H1 (cell line): ENCODE results near the gene PSKH1. TPM values are rescaled to one million over a fixed set of nuclear protein-coding genes. Genes with fewer than 3 reads are reported as not detected.

Source experiments
- CBX8 ChIP-seq: fragments of 300-800, 300-1000 bp; sonication (generic); IDR thresholded peaks from 2 replicates; pipeline ENCODE4 v1.7.1; 2016; ENCODE audit warnings: low read depth, low read length, borderline replicate concordance
- CEBPB ChIP-seq: IDR thresholded peaks from 2 replicates; pipeline ENCODE4 v1.6.1; 2012; ENCODE audit warnings: low read depth, low read length
- CHD1 ChIP-seq: IDR thresholded peaks from 2 replicates; pipeline ENCODE4 v1.6.1; 2012; ENCODE audit warnings: low read depth, low read length, improper control_type of control experiment
- CREB1 ChIP-seq: IDR thresholded peaks from 2 replicates; pipeline ENCODE4 v1.6.1; 2012; ENCODE audit warnings: inconsistent platforms
- EGR1 ChIP-seq: IDR thresholded peaks from 2 replicates; pipeline ENCODE4 v1.6.1; 2011; ENCODE audit warnings: low read depth, low read length, borderline replicate concordance
- FOSL1 ChIP-seq: IDR thresholded peaks from 2 replicates; pipeline ENCODE4 v1.6.1; 2011; ENCODE audit warnings: mild to moderate bottlenecking, low read depth, low read length, moderate library complexity; ENCODE audit not compliant: insufficient read depth
- HDAC6 ChIP-seq: IDR thresholded peaks from one replicate; pipeline ENCODE4 v1.7.1; 2012; ENCODE audit warnings: low read depth, mild to moderate bottlenecking, inconsistent platforms, low read length, moderate library complexity
- RFX5 ChIP-seq: IDR thresholded peaks from 2 replicates; pipeline ENCODE4 v1.6.1; 2011; ENCODE audit warnings: low read depth, low read length, improper control_type of control experiment, borderline replicate concordance
- RNF2 ChIP-seq: fragments of 200-900, 300-1000 bp; sonication (generic); IDR thresholded peaks from 2 replicates; pipeline ENCODE4 v1.7.1; 2016; ENCODE audit warnings: borderline replicate concordance, low read depth, mild to moderate bottlenecking, antibody characterized with exemption, low read length; ENCODE audit not compliant: poor library complexity, severe bottlenecking; ENCODE audit errors: missing control alignments
- SP1 ChIP-seq: IDR thresholded peaks from 2 replicates; pipeline ENCODE4 v1.6.1; 2011; ENCODE audit warnings: low read depth, low read length
- TAF1 ChIP-seq: IDR thresholded peaks from 2 replicates; pipeline ENCODE4 v1.6.1; 2011; ENCODE audit warnings: mild to moderate bottlenecking, low read depth, low read length
- TAF7 ChIP-seq: optimal IDR thresholded peaks from 2 replicates; pipeline ENCODE3; 2011; ENCODE audit warnings: low read depth, mild to moderate bottlenecking, inconsistent platforms, low read length, moderate library complexity, borderline replicate concordance
- TBP ChIP-seq: IDR thresholded peaks from 2 replicates; pipeline ENCODE4 v1.6.1; 2011; ENCODE audit warnings: low read depth, low read length, improper control_type of control experiment
- YY1 ChIP-seq: IDR thresholded peaks from 2 replicates; pipeline ENCODE4 v1.6.1; 2011; ENCODE audit warnings: low read depth, mild to moderate bottlenecking, low read length
- polyA plus RNA-seq, 7 experiments: library from polyadenylated mRNA; depleted of rRNA in 3 of 7; stranded (reverse) in 5 of 7; unstranded in 2 of 7; fragments of >200 nt in 5 of 7; fragments of 200-250 nt in 2 of 7; gene quantifications; 1 replicate in 5 of 7; 2 replicates in 1 of 7; 4 replicates in 1 of 7; pipeline versions ENCODE4 v1.2.1 to v1.2.3, GENCODE V29; 2011 to 2013; ENCODE audit warnings: missing spikeins in 2 of 7, mixed read lengths in 2 of 7
- total RNA-seq: library from RNA; stranded (reverse); fragmentation: NEBNext Ultra II Directional; extraction: Animal tissue kit (Norgen Biotek cat#: 25700); gene quantifications from 2 replicates; pipeline ENCODE4 v1.2.1, GENCODE V29; 2021
- TF ChIP-seq, protein P1 (sequence below), 3 experiments: IDR thresholded peaks; 1 replicate in 2 of 3; 2 replicates in 1 of 3; pipeline versions ENCODE4 v1.5.1 to v1.6.1; 2011; ENCODE audit warnings: low read length in 3 of 3, mild to moderate bottlenecking in 3 of 3, inconsistent platforms in 2 of 3, low read depth in 1 of 3, moderate library complexity in 1 of 3; ENCODE audit not compliant: insufficient read depth in 1 of 3; ENCODE audit errors: control extremely low read depth in 1 of 3

The PSKH1 gene
- total and polyA plus RNA-seq, 2 of the 8 experiments (the other 6 are each of a cell fraction or from before 2014, with no cell fraction given), result 24.8 to 51.0 TPM

DNA sequence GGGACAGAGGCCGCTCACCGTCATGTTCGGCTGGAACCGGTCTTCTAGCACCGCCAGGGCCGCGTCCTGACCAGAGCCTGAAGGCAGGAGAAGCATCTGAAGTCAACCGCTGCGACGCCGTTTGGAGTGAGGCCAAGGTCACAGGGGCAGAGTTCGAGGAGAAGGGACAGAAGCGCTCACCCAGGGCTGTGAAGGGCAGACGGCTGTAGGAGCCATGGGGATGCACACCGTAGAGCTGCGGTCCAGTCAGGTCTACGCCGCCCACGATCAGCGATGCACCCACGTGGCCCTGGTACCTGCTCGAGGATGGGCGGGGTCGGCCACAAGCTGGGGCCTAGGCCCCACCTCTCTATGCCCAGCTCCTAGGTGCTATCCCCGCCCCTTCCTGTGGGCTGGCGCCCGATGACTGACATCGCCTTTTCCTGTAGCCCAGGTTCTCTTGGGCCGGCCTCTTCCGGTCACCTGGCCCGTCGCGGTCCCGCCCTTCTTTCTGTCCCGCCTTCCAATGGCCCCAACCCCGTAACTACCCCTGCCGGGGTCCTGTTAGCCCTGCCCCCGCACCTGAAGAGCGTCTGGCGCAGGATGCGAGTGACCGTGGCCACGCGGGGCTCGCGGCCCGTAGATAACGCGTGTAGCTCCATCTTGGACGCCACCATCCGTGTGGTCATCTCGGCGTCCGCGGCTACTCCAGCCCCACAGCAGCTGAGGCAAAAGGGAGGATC lies 42.5 kb downstream of the PSKH1 start (continued):
- TF ChIP-seq, protein P1, sequence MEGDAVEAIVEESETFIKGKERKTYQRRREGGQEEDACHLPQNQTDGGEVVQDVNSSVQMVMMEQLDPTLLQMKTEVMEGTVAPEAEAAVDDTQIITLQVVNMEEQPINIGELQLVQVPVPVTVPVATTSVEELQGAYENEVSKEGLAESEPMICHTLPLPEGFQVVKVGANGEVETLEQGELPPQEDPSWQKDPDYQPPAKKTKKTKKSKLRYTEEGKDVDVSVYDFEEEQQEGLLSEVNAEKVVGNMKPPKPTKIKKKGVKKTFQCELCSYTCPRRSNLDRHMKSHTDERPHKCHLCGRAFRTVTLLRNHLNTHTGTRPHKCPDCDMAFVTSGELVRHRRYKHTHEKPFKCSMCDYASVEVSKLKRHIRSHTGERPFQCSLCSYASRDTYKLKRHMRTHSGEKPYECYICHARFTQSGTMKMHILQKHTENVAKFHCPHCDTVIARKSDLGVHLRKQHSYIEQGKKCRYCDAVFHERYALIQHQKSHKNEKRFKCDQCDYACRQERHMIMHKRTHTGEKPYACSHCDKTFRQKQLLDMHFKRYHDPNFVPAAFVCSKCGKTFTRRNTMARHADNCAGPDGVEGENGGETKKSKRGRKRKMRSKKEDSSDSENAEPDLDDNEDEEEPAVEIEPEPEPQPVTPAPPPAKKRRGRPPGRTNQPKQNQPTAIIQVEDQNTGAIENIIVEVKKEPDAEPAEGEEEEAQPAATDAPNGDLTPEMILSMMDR (IDR thresholded peaks at IDR 0.05; ENCODE audit: control extremely low read depth in 1 of 3, insufficient read depth in 1 of 3, low read depth in 1 of 3, low read length in 3 of 3), result no peak
- TF ChIP-seq YY1 (peak; percentile 27; the same call in 1 of the 2 replicates), CBX8 (no peak), FOSL1 (no peak), RFX5 (no peak), TAF1 (peak; percentile 73), RNF2 (no peak), TAF7 (peak; percentile 46), SP1 (peak; percentile 68; the same call in 1 of the 2 replicates), CREB1 (no peak), EGR1 (peak; percentile 42; the same call in 1 of the 2 replicates), TBP (0 out of 2 replicates have a peak, but pooled peaks have one; percentile 21), CHD1 (no peak), HDAC6 (no peak), CEBPB (no peak)
